Middle frontal gyrus (tissue), 1 donor: ENCODE data around the gene SPATA6L.
A peak's percentile ranks its signal among the peaks of the same experiment; 100 is the strongest.
"Not testable (repeated sequence)": the region's sequence is repeated elsewhere in the genome, so short reads cannot be mapped to it uniquely, and the experiment has no call there.

Source experiments
- DNase-seq: peaks from one replicate; pipeline ENCODE4 v3.0.0-alpha.2; 2015; ENCODE audit warnings: low spot score; ENCODE audit errors: extremely low spot score

The SPATA6L gene

DNA sequence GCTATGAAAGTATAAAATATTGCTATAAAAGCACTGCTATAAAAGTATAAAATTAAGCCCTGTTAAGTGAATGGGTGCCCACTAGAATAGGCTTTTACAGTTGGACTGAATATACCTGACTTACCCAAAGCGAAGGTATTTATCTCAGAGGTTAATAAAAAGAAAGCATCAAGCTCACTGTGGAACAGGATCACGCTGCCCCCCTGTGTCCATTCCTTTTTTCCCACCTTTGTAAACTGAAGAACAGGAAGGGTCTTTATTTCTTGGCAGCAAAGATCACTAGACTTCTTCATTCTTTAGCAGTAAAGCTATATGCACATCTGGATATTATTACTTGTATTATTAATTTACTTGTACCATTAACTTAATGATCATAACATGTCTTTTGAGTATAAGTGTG is 26.3 kb downstream of the SPATA6L start:
- DNase-seq, result no peak

DNA sequence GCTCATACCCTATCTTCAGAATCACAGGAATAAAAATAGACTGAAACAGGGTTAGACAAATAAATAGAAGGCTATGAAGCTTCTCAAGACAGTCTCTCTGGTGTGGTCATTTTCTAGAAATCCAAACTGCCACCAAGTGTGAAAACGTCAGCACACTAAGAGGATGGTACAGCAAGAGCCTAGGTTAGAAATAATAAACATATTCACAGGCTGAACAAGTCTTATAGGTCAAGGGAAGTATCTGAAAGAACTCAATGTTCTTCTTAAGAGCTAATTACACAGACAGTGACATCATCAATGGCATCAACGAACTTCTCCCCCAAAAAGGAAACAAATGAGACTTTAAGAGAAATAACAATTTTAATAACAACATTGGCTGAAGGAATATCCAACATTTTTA is 26.9 kb downstream of the SPATA6L start:
- DNase-seq, result no peak

DNA sequence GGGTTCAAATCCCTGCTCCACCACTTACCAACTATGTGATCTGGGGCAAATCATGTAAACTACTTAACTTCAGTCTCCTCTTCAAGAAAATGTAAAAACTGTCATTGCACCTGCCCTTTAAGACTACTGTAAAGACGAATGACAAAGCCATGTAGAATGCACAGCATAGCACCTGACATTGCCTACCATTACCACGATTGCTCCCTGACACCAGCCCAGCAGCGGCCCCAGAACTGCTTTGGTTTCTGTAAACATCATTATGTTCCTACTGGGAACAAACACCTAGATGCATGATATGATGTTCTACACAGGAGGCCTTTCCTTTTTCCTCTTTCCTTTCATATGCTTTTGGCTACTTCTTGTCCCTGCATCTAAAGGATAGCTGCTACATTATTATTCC is 27.3 kb downstream of the SPATA6L start:
- DNase-seq, result no peak

DNA sequence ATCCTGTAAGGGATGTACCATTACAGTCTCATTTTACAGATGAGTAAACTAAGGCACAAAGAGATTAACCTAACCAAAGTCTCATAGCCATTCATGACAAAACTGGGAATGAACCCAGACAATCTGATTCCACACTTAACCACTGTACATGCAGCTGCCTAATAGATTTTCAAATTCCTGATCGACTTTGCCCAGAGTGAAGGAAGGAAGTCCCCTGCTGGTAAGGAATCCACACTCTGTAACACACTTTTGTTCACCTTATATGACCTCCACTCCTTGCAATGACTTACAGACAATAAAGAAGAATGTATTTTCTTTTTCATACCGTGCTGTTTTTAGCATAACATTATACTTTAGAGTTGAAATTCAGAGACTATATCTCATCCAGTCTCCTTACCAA is 35.4 kb downstream of the SPATA6L start:
- no peak for DNase-seq

DNA sequence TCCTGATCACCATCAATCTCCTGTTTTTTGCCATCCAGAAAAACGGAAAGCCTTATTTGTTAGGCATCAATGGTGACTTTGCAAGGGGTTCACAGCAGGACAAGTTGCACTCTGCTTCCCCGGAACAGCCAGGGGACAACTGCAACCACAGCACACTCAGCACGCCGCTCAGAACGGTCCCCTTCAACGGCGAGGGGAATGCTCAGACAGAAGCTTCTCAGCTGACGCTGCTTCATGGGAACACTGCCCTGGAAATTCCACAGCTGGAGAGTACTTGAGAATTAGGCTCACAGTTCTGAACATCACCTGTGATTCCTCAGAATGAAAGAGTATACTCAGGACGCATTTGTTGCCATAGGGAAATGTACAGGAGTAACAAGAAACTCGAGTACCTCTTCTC is 44.3 kb downstream of the SPATA6L start:
- DNase-seq, result no peak

DNA sequence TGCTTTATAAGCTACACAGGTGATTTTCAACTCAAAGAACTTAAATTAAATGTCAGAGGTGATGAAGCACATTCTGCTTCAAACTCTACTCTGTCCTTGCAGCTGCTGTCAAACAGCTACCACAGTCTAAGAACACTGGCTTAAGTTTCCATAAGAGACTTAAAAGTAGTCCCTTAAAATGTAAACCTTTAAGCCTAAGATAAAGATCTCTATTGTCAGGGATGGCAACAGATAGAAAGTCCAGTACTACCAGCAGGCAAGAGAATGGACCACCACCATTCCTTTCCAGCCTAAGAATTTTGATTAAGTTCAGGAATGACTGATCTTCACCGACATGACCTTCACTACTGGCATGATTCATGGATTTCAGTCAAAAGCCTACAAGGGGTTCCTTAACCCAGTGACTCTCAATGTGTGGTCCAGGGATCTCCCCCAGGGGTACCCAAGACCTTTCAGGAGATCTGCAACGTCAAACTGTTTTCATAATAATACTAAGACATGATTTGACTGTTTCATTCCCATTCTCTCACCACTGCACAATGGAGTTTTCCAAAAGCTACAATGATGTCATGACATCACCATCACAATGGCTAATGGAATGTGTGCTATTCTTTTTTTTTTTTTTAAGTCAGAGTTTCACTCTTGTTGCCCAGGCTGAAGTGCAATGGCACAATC is 45.3 kb downstream of the SPATA6L start:
- DNase-seq, result no peak

DNA sequence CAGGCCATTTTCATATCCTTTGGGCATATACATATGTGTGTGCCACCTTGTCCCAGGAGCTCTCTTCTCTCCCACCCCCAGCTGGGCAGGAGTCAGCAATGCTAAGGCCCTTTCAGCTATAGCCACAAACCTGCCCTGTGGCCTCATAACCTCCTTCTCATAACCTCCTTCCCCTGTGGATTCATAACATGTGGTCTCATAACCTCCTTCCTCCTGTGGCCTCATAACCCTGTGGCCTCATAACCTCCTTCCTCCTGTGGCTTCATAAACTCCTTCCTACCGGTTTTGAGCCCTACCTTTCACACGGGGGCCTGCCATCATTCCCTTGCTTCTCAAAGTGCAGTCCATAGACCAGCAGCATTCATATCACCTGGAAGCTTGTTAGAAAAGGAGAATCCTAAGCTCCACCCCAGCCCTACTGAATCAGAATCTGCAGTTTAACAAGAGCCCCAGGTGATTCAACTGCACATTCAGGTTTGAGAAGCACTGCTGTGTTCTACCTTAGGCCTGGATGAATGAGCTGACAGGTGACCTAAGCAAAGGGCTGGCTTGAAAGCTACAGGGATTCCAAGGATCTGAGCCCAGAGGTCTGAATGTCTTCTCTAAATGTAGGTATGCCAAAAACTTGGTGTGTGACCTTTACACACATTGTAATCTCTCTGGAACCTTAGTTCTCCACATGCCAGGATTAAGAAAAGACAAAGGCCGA is 46.1 kb downstream of the SPATA6L start:
- DNase-seq, result no peak

DNA sequence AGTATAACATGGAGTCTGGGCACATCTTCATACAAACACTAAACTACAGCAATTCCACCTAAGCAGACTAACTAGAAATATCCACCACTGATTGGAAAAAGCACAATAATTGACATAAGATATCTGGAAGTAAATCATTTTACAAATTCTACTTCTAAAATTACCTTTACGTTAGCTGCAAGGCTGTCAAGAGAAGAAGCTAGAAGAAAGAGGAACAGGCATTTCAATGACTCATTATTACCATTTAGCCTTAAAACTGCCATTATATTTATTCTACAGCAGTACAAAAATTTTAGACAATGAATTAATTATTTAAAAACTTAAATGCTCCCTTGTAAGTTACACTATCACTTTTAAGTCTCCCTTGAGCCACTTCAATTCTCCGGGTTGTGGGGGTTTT is 47.6 kb downstream of the SPATA6L start:
- no peak for DNase-seq

DNA sequence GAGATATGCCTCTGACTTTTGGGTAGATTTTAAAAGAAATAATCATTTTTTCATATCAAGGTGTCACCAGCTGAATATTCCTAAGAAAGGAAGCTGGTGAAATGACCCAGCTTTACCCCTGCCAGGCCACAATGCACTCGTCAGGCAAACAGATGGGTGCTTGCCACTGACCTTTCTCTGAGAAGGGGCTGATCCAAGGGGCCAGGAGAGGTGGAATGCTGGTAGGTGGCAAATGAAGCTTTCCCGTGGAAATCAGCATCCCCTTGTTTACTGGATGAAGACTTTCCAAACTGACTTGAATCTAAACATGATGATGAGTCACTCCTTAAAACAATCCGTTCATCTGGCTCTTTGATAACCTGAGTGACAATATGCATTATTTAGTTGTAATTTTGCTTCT is 48.5 kb downstream of the SPATA6L start:
- DNase-seq, result no peak

DNA sequence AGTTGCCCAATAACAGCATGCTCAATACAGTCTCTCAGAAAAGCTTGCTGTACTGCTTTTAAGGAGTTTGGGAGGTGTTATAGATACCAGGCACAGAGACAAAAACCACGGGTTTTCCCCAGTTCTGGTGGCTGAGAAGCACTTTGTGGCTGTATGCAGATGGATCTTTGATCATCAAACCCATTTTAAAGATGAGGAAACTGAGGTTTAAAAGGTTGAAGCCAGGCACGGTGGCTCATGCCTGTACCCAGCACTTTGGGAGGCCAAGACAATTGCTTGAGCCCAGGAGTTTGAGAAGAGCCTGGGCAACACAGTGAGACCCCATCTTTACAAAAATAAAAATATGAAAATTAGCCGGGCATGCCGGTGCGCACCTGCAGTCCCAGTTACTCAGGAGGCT is 50.5 kb downstream of the SPATA6L start:
- no peak for DNase-seq

DNA sequence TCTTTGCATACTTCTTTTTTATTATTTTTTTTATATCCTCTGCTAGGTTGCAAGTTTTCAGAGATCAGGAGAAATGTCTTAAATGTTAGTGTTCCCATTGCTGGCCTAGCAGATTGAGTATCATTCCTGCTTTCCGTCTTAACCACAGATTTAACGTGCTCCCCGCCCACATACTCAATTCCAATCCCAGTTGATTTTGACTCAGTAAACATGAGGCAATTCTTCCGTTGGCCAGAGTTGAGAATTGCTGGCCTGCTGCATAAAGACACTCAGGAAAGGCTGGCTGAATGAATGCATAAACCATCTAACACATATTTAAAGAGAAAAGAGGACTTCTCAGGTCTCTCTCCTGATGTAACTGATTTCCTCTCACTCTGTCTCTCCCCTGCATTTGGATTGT is 51.0 kb downstream of the SPATA6L start:
- no peak for DNase-seq

DNA sequence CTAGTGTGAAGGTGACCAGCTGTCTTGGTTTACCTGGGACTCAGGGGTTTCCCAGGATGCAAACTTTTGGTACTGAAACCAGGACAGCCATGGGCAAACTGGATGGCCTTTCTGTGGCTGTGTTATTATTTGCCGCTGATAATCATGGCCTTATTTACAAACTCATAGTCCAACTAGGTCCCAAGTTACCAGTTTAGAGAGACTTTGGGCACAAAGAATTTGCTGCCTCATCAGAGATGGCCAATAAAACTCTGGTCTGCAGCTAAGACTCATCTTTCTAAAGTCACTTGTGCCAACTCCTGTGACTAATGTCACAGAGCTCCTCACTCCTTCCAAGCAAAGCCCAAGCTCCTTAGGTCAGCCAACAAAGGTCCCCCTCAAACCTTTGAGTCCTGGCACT is 51.7 kb downstream of the SPATA6L start:
- DNase-seq, result no peak

DNA sequence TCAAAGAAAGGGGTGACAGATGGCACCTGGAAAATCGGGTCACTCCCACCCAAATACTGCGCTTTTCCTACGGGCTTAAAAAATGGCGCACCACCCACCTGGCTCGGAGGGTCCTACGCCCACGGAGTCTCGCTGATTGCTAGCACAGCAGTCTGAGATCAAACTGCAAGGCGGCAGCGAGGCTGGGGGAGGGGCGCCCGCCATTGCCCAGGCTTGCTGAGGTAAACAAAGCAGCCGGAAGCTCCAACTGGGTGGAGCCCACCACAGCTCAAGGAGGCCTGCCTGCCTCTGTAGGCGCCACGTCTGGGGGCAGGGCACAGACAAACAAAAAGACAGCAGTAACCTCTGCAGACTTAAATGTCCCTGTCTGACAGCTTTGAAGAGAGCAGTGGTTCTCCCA is 60.2 kb downstream of the SPATA6L start:
- not testable (repeated sequence) for DNase-seq

DNA sequence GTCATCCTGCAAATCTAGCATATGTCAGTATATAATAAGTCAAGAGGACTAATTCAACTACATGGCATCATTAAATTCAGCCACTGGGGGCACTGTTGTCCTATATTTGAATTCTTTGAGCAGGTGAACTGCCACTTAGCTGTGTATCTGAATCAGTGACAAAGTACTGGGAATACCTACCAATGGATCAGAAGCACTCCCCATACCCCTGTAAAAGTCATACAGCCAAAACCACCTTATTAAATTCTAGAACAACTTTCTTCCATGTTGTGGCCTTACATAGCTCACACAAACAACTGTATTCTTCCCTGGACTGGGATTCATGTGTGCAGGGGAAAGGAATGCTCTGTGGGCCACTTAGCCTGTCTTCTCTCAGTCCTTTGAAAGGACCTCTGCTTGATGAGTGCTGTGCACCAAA is 61.6 kb downstream of the SPATA6L start:
- peak; percentile 51 for DNase-seq

DNA sequence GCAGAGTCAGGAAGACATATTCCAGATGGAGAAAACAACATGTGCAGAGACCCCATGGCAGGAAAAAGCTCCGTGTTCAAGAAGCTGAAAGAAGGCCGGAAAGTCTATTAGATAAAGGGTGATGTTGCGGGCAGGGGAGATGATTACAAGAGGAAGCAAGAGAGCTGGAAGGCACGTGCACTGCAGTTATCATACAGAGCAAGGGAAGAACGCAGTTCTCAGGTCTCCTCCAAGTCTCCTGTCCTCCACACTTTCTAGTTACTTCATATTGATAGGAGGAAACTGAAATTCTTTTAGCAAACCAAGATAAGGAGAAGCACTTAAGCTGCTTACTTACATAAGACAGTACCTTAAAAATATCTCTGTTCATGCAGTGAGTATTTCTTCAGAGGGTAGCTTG is 62.5 kb downstream of the SPATA6L start:
- no peak for DNase-seq

DNA sequence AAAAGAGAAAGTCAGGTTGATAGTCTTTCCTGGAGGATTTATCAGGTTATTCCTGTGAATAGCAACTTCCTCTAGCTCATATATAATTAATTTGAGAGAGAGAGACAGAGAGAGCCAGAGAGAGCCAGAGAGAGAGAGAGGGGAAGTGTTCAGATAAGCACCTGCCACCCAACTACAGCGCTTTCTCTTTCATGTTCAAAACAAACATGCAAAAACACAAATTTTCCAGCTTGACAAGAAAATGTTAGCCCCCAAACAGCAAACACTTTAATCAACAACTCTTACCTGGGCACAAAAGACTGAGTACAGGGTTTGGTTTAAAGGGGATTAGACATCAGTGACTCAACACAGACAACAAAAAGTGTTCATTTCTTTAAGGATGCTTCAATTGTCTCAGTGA is 65.9 kb downstream of the SPATA6L start:
- DNase-seq, result no peak

DNA sequence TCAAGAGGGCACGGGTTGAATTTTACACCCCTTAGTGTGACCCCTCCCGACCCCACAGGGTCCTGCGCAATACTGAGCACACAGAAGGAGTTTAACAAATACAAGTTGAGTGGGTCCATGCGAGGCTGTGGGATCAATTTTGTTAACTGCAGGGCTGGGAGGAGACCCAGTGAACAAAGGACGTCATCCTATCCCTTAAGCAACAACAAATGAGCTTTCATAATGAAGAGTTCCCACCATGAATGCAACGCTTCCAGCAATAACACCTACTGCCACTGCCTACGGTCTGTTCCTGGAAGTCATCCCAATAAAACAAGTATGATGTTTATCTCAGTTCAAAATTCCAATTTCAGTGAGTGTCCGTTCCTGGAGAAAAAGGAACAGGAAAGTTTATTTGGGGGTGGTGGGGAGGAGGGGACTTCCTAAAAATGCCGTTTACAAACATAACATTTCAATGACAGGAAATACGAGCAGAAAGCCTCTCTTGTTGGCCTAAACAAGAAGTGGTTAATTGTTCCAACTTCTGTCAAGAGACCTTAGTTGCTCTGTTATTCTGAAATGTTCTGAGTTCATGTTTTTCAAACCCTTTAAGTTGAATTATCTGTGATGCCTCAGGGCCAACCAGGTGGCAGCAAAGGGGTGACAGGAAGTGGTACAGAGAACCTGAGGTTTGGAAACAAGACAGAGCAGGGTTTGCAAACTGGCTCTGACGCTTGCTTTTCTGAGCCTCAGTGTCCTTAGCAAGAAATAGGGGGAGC is 69.9 kb downstream of the SPATA6L start:
- no peak for DNase-seq

DNA sequence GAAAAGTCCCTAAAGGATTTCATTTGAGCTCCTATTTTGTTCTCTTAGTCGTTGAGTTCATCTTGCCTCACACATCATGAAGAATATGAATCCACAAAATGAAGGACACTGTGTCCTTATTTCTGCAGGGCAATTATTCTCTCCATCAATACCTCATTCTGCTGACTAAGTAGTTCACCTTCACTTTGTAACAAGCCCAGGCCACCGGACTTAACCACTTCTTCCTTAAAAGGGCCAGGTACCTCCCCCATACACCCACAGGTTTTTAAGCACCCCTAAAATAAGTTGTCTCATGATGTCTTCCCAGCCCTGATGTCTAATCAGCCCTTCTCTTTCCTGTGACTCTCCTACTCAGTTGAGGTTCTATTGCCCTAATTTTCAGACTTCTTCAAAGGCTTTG is 71.3 kb downstream of the SPATA6L start:
- no peak for DNase-seq

DNA sequence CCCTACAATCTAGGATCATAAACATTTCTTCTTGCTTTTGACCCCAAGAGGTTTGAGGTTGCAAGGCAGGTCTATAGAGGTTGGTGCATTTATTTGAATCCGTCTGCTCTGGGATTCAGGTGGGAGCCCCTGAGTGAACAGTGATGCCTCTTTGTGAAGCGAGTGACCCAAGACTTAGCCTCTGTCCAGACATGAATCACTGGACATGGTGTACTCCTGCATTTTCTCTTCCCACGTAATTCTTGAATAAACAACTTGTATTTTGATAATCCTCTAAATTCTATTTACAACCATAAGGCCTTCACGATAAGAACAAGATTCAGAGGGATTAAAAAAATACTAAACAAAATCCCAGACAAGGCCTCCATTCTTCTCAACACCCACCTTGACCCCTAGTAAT is 71.7 kb downstream of the SPATA6L start:
- DNase-seq, result no peak

DNA sequence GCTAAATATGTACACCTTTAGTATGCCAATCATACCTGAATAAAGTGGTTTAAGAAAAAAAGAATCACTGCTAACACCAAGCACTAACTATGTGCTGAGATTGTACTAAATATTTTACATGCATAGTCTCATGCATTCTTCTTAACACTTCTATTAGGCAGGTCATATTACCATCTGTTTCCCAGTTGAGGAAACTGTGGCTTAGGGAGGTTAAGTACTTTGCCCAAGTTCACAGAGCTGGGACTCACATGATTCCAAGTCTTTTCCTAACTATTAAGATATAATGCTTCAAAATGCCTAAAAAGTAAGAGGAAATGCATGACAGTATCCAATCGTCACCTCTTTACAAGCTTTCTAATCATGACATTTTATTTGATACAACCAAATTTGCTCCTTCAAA is 73.4 kb downstream of the SPATA6L start:
- no peak for DNase-seq

DNA sequence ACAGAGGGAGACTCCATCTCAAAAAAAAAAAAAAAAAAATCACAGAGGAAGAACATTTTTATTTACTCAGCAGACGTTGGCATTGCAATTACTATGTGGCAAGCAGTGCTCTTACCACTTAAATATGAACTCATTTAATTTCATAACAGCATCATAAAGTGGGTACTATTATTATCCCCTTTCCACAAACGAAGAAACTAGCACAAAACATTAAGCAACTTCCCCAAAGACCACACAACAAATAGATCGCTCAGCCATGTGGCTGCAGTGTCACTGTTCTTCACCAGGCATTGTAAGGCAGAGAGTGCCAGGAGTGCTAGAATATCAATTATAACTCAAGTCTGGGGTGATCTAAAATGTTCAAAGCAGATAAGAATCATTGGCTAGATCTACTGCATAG is 74.0 kb downstream of the SPATA6L start:
- no peak for DNase-seq

DNA sequence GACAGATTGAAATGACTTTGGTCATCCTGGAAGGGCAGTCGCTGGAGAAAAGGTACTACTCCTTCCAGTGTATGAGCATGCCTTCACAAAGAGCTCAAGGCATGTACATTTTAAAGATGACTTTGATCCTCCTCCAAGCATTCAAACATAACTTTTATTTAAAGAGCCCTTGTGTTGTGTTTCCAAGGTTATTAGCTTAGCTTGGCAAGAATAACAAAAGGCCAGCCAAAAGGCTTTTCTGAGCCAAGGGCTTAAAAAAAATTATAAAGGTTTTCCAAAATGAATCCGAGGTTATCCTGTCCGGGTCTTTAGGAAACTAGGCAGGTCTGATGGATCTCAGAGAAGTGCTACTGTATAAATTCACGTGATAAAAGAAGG is 75.2 kb downstream of the SPATA6L start:
- DNase-seq, result no peak
